ENCODE data around the gene EPN2. TPM values are rescaled to one million over a fixed set of nuclear protein-coding genes. Genes with fewer than 3 reads are reported as not detected.
A peak's percentile ranks its signal among the peaks of the same experiment; 100 is the strongest.

The EPN2 gene
- total RNA-seq, 1 experiment from 2014 or later = 113 TPM

DNA sequence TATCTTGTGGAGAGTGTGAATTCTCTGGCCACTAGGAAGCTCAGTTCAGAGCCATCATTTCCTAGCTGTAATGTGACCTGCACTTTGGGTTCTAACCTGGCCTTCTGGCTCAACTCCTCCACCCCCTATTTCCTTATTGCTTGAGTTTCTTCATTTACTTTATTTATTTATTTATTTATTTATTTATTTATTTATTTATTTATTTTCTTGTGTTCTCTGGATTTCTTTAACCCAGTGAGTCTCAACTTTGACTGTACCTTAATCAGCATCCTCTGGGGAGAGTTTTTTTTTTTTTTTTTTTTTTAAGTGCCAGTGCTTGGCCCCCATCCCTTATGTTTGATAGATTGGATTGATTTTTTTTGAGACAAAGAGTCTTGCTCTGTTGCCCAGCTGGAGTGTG, 18.1 kb downstream of the EPN2 start:
- no peaks in the 10 kb centered on the region for H3K4me1 ChIP-seq (replicated peaks; ENCODE audit: insufficient read depth)
- H3K27me3 ChIP-seq (ENCODE audit: insufficient read depth, low read depth) = no peaks in the 10 kb centered on the region
- no peaks in the 10 kb centered on the region; the same call in 1 of the 2 replicates for H3F3A ChIP-seq (ENCODE audit: insufficient read depth, low read depth)
- intact Hi-C loops (cut with micrococcal nuclease; ENCODE audit: unreplicated experiment) = no loop called here
- peaks cover 30% of the 10 kb centered on the region for H4K20me1 ChIP-seq (ENCODE audit: insufficient read depth)
- no peaks in the 10 kb centered on the region for H3K9me2 ChIP-seq (ENCODE audit: insufficient read depth)
- no peaks in the 10 kb centered on the region for H3K36me3 ChIP-seq (ENCODE audit: low read depth)
- no peak for DNase-seq
- H3K4me3 ChIP-seq = no peak overlapping the region
- CTCF ChIA-PET = interaction anchor here (0.7 kb wide), 1 partner anchor 72 kb away, joined by 9 read pairs; no protein-coding TSS in a partner anchor
- H3K4me2 ChIP-seq = no peak overlapping the region
- H2AFZ ChIP-seq = no peak overlapping the region
- POLR2A ChIA-PET (ENCODE audit: unreplicated experiment) = no interaction called here
- no peak for TF ChIP-seq EZH2 (IDR thresholded peaks at IDR 0.05; ENCODE audit: low read depth)
- TF ChIP-seq, protein P1, sequence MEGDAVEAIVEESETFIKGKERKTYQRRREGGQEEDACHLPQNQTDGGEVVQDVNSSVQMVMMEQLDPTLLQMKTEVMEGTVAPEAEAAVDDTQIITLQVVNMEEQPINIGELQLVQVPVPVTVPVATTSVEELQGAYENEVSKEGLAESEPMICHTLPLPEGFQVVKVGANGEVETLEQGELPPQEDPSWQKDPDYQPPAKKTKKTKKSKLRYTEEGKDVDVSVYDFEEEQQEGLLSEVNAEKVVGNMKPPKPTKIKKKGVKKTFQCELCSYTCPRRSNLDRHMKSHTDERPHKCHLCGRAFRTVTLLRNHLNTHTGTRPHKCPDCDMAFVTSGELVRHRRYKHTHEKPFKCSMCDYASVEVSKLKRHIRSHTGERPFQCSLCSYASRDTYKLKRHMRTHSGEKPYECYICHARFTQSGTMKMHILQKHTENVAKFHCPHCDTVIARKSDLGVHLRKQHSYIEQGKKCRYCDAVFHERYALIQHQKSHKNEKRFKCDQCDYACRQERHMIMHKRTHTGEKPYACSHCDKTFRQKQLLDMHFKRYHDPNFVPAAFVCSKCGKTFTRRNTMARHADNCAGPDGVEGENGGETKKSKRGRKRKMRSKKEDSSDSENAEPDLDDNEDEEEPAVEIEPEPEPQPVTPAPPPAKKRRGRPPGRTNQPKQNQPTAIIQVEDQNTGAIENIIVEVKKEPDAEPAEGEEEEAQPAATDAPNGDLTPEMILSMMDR (conservative IDR thresholded peaks at IDR 0.05) = no peak
- BruUV-seq (replicated peaks) = no TSS peak
- no peak overlapping the region for H3K27ac ChIP-seq
- H3K9me3 ChIP-seq (ENCODE audit: insufficient read depth, low read depth) = no peaks in the 10 kb centered on the region
- peaks cover 84% of the 10 kb centered on the region for H3K79me2 ChIP-seq (ENCODE audit: low read depth)

DNA sequence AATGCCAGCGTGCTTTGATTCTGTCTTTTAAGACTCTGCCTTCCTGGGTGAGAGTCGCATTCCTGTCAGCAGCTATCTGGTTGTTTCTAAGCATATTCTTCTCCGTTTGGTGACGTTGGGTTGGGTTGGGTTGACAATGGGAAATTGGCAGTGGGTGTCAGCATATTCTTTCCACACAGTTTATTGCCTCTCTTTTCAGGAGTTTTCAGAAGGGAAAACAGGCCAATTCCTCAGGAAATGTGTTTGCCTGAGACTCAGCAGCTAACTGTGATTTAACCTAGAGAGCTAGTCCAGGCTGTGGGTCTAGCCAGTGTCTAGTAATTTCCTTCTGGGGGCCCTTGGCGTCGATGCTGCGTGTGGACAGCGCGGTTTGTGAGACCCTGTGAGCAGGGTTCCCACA, 21.2 kb downstream of the EPN2 start:
- Histone ChIP-seq H3K79me2 (ENCODE audit: low read depth) (peaks cover 81% of the 10 kb centered on the region), H3K4me1 (replicated peaks; ENCODE audit: insufficient read depth) (peaks cover 10% of the 10 kb centered on the region; the same call in 1 of the 2 replicates), H2AFZ (no peak overlapping the region), H3K9me3 (ENCODE audit: insufficient read depth, low read depth) (no peaks in the 10 kb centered on the region), H3F3A (ENCODE audit: insufficient read depth, low read depth) (peaks cover 12% of the 10 kb centered on the region; the same call in 1 of the 2 replicates), H4K20me1 (ENCODE audit: insufficient read depth) (peaks cover 44% of the 10 kb centered on the region), H3K4me3 (no peak overlapping the region), H3K27ac (no peak overlapping the region), H3K27me3 (ENCODE audit: insufficient read depth, low read depth) (no peaks in the 10 kb centered on the region), H3K9me2 (ENCODE audit: insufficient read depth) (no peaks in the 10 kb centered on the region), H3K4me2 (no peak overlapping the region), H3K36me3 (ENCODE audit: low read depth) (no peaks in the 10 kb centered on the region)
- no TSS peak for BruUV-seq (replicated peaks)
- ChIA-PET POLR2A (ENCODE audit: unreplicated experiment) (interaction anchor here (0.7 kb wide), 1 partner anchor 225 kb away, joined by 3 read pairs; no protein-coding TSS in a partner anchor), CTCF (no interaction called here)
- TF ChIP-seq, protein P1 (conservative IDR thresholded peaks at IDR 0.05) = no peak
- no peak for TF ChIP-seq EZH2 (IDR thresholded peaks at IDR 0.05; ENCODE audit: low read depth)
- intact Hi-C loops (cut with micrococcal nuclease; ENCODE audit: unreplicated experiment) = no loop called here
- DNase-seq = no peak

DNA sequence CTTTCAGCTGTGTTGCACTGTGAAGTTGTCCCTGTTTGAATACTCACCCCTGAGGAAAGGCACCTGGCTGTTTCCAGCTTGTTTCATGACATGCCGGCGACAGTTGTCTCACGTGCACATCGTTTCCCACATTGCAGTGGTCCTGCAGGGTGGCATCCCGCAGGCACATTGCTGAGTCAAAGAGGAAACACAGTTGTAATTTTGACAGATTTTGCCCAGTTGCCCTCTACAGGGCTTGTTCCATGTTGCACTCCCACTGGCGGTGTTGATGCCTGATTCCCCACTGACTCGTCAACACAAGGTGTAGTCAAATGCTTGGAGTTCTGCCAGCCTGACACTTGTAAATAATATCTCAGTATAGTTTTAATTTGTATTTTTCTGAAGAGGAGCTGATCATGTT, 23.8 kb downstream of the EPN2 start:
- Histone ChIP-seq H3K27ac (no peak overlapping the region), H3K79me2 (ENCODE audit: low read depth) (peaks cover 68% of the 10 kb centered on the region), H3K36me3 (ENCODE audit: low read depth) (no peaks in the 10 kb centered on the region), H2AFZ (no peak overlapping the region), H3F3A (ENCODE audit: insufficient read depth, low read depth) (peaks cover 16% of the 10 kb centered on the region; the same call in 1 of the 2 replicates), H3K9me2 (ENCODE audit: insufficient read depth) (no peaks in the 10 kb centered on the region), H3K27me3 (ENCODE audit: insufficient read depth, low read depth) (no peaks in the 10 kb centered on the region), H3K9me3 (ENCODE audit: insufficient read depth, low read depth) (no peaks in the 10 kb centered on the region), H3K4me1 (replicated peaks; ENCODE audit: insufficient read depth) (peaks cover 10% of the 10 kb centered on the region; the same call in 1 of the 2 replicates), H4K20me1 (ENCODE audit: insufficient read depth) (peaks cover 45% of the 10 kb centered on the region), H3K4me2 (no peak overlapping the region), H3K4me3 (no peak overlapping the region)
- no peak for DNase-seq
- CTCF ChIA-PET = no interaction called here
- POLR2A ChIA-PET (ENCODE audit: unreplicated experiment) = no interaction called here
- no TSS peak for BruUV-seq (replicated peaks)
- TF ChIP-seq, protein P1 (conservative IDR thresholded peaks at IDR 0.05) = peak; percentile 38; the same call in 1 of the 2 replicates
- TF ChIP-seq EZH2 (IDR thresholded peaks at IDR 0.05; ENCODE audit: low read depth) = no peak
- intact Hi-C loops (cut with micrococcal nuclease; ENCODE audit: unreplicated experiment) = no loop called here

Data from PC-9 (cell line).